ENCODE results near the gene CLMN.

GRCh38 chr14:95199298-95199983 lies 120.3 kb downstream of the CLMN start:
- no peak for TF ChIP-seq EZH2 (IDR thresholded peaks at IDR 0.05; ENCODE audit: borderline replicate concordance, insufficient read depth, low read length, poor library complexity, severe bottlenecking)
- no peak for TF ChIP-seq CTCF (IDR thresholded peaks at IDR 0.05; ENCODE audit: poor library complexity, severe bottlenecking)
- TF ChIP-seq RAD21 (conservative IDR thresholded peaks at IDR 0.05) = no peak
- TF ChIP-seq POLR2AphosphoS5 (IDR thresholded peaks at IDR 0.05) = no peak
- no peak for TF ChIP-seq TAF1 (IDR thresholded peaks at IDR 0.05; ENCODE audit: low read depth)
- no peak for TF ChIP-seq MXI1 (conservative IDR thresholded peaks at IDR 0.05; ENCODE audit: poor library complexity, severe bottlenecking)

Data from neural cell (in vitro differentiated cells).